Urothelium cell line (cell line): ENCODE measurements around the gene MNT.

ENCODE experiments used
- DNase-seq: peaks from one replicate; pipeline ENCODE4 v3.0.0; 2011; ENCODE audit warnings: low spot score, mixed read lengths
- FAIRE-seq: peaks from 2 replicates; lab custom pipeline; 2011; peaks lifted over from hg19 to GRCh38; lab: Jason Lieb, UNC

The MNT gene

GRCh38 chr17:2396568-2397246 is 4.2 kb downstream of the MNT start:
- FAIRE-seq (no peak), DNase-seq (no peak)

DNA sequence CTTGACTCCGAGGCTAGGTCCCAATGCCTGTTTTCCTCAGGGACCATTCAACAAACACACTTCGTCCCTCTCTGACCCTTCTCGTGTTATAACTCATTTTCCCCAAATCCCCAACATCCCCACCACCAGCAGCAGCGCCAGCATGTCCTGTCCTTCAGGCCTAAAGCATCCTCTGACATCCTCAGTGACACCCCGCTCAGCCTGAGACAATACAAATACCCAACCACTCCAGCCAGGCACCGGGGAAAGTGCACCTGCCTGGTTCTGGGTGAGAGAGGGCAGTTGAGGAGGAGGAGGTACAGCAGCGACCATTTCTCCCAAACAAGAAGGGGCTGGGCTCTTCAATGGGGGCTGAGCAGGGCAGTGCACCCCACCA is 4.7 kb downstream of the MNT start:
- FAIRE-seq = no peak
- DNase-seq = no peak

- no peak for DNase-seq
- FAIRE-seq = no peak
Observed at GRCh38 chr17:2395258-2396181, 5.3 kb downstream of the MNT start.

- no peak for FAIRE-seq
Observed at GRCh38 chr17:2394775-2395201, 6.1 kb downstream of the MNT start.

GRCh38 chr17:2393954-2394749 is 6.7 kb downstream of the MNT start:
- FAIRE-seq (no peak), DNase-seq (no peak)

More at GRCh38 chr17:2394775-2395201, 6.1 kb downstream of the MNT start:
- DNase-seq = no peak

DNA sequence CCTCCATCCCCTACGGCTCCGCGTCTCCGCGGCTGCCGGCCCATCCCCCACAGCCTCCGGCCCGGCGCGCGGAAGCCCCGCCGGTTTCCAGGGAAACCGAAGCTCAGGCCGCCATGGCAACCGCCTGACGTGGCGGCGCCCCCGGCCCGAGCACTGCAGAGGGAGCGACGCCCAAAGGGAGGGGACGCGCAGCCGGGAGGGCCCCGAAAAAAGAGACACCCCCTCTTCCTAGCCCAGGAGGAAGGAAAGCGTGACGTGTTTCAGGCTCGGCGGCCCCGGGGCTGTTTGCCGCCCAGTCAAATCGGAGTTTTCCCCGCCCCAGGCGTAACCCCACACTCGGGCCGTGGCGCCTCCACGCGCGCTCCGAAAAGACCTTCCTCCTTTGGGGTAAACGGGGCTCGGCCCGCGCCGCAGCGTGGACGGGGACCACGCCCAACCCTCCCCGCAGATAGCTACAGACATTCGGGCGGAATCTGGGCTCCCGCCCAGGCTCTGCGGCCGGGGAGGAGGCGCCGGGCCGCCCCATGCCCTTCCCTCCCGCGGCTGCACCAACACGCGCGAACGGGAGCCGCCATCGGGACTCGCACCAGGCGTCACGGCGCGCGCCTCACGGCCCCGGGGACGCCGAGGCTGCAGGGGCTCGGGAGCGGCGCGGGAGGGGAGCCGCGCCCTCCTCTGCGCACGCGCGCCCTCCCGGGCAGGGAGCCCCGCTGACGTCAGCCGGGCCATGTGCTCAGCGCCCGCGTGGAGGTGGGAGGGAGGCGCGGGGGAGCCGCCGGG is 7.5 kb downstream of the MNT start:
- DNase-seq (peak; percentile 88), FAIRE-seq (peak; percentile 71)

GRCh38 chr17:2392252-2393173 is 8.3 kb downstream of the MNT start:
- FAIRE-seq (peak; percentile 50), DNase-seq (peak; percentile 88)

DNA sequence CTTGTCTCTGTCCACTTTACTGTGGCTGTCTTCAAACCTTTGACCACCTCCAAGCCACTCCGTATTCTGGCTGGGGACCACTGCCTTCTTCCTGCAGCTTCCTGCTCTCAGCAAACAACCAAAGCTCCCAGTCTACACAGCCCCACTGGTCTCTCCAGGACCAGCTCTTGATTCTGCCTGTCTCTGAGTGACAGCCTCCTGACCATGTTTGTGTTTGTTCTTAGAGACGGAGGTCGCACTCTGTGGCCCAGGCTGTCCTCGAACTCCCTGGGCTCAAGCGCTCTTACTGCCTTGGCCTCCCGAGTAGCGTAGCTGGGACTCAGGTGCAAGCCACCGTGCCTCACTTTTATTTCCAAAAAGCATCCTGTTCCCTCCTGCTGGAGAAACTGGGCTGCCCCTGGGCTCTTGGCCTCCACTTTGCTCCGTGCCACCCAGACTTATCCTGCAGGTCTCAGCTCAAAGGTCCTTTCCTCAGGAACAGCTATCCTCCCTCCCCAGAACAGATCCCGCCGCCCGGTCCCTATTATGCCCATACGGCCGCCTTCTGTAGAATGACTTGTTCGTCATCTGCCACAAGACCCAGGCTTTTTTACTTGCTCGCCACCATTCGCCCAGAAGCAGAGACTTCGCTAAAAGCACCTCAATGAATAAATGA is 9.1 kb downstream of the MNT start:
- FAIRE-seq (no peak), DNase-seq (no peak)

DNA sequence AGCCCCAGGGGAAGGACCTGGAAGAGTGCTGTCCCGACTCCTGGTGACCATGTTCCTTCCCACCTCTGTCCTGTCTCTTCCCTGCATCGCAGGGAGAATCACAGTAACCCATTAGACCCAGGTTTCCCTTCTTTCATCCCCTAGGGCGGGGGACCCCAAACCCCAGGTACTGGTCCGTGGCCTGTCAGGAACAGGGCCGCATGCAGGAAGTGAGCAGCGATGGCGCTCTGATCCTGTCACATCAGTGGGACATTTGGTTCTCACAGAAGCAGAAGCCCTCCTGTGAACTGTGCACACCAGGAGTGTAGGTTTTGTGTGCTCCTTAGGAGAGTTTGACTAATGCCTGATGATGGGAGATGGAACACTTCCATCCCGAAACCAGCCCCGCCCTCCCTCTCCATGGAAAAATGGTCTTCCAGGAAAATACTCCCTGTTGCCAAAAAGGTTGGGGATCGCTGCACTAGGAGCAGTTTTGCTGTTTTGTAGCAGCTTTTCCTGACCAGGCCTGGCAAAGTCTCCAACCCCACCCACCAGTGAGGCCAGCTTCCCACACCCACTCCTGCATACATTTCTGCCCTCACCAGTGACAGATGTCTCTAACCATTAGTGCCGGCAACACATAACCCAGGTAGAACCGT is 10.5 kb downstream of the MNT start:
- no peak for DNase-seq
- no peak for FAIRE-seq

DNA sequence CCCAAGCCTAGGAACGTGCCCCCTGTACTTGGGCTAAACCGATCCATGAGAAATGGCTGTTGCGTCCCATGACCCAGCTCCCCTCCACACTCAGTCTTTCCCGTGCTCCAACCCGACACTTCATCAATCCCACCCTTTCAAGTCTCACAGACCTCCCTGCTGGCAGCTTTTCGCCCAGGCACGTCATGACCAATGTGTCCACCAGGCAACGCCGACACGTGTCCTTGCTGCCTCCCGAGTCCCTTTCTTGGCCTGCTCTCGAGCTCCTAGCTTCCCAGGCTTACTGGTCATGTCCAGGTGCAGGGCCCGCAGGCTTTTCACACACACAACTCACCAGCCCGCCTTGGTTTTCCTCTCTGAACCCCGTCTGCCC is 12.2 kb downstream of the MNT start:
- FAIRE-seq = no peak
- no peak for DNase-seq

GRCh38 chr17:2388020-2388682 is 12.7 kb downstream of the MNT start:
- no peak for DNase-seq
- no peak for FAIRE-seq

GRCh38 chr17:2387086-2388019 is 13.5 kb downstream of the MNT start:
- DNase-seq = no peak

DNA sequence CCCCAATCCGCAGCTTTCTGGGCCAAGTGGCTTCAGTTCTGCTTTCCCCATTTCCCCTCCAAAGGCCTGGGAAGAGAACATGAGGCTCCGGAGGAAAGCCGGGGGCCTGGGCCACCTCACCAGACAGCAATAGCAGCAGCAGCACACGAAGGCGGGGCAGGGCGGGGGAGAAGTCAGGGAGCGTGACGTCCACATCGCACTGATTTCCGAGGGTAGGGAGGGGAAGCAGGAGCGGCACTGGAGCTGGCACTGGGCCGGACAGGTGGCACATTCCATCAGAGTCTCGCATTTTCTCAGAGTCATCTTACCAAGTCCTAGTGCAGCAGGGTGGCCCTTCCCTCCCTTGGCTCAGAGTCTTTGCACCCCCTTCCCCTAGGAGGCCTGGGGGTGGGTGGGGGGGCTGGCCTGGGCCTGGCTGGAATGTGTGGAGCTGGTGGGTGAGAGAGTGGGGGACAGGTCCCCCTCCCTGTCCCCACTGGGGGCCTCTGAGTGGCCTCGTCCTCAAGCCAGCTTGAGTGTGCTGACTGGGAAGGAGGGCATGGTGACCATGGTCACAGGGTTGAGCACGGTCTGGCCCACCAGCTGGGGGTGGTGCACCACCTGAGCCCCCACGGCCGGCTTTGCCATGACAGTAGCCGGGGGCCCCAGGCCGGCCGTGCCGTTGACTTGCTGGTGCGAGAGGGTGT is 14.3 kb downstream of the MNT start:
- no peak for DNase-seq
- FAIRE-seq = no peak

More at GRCh38 chr17:2387086-2388019, 13.5 kb downstream of the MNT start:
- FAIRE-seq = no peak

- DNase-seq (no peak), FAIRE-seq (no peak)
Observed at GRCh38 chr17:2385240-2386210, 15.3 kb downstream of the MNT start.
